ENCODE data around the gene UBA5. TPM values are rescaled to one million over a fixed set of nuclear protein-coding genes. Genes with fewer than 3 reads are reported as not detected.

Gene UBA5
- total and polyA plus RNA-seq, 4 donors: 29.7 to 37.7 (median 35.7) TPM

Other genes starting within 250 kb of the UBA5 start
- gene DNAJC13, start 242.8 kb upstream of the UBA5 start, total RNA-seq: 10 to 100 TPM; 49.8 to 70.4 TPM
- 10 to 100 TPM; 12.0 to 16.0 TPM for gene DNAJC13, start 242.8 kb upstream of the UBA5 start, polyA plus RNA-seq
- 10 to 100 TPM; 15.5 to 18.3 TPM for gene ACKR4, start 63.1 kb upstream of the UBA5 start, total RNA-seq
- 10 to 100 TPM; 12.9 to 24.3 TPM for gene ACKR4, start 63.1 kb upstream of the UBA5 start, polyA plus RNA-seq
- gene ACAD11, start 520 bp upstream of the UBA5 start, total RNA-seq: 10 to 100 TPM; 31.9 to 52.4 TPM
- gene ACAD11, start 520 bp upstream of the UBA5 start, polyA plus RNA-seq: 10 to 100 TPM; 10.0 to 89.6 TPM
- gene NPHP3, start 62.1 kb downstream of the UBA5 start, total RNA-seq: 10 to 100 TPM; 38.1 to 56.9 TPM
- gene NPHP3, start 62.1 kb downstream of the UBA5 start, polyA plus RNA-seq: 10 to 100 TPM in 1 of 2 donors, 1 to 10 TPM in 1; 2.0 to 40.2 TPM